Activated T-helper 1 cell treated with anti-CD3 and anti-CD28 coated beads, Interleukin-12 subunit alpha, Interleukin-12 subunit beta, Interleukin-2, Interleukin-4 antibody, amounts not matched to agents 30 ng/mL and 10 ng/mL and 1 ng/mL, durations not matched to agents 14 hours and 24 hours and 36 hours (primary cell): ENCODE results near the gene LARP7. TPM values are rescaled to one million over a fixed set of nuclear protein-coding genes. Genes with fewer than 3 reads are reported as not detected.
"Not testable (repeated sequence)": the region's sequence is repeated elsewhere in the genome, so short reads cannot be mapped to it uniquely, and the experiment has no call there.

Experiments
- DNase-seq: peaks from one replicate; pipeline ENCODE4 v3.0.0; 2021; ENCODE audit warnings: low spot score
- H3K27ac Mint-ChIP-seq: one replicate; pipeline ENCODE4 v1.8.0; 2021; ENCODE audit warnings: mild to moderate bottlenecking, mixed read lengths
- H3K27me3 Mint-ChIP-seq: one replicate; pipeline ENCODE4 v1.8.0; 2022; ENCODE audit warnings: mild to moderate bottlenecking, moderate library complexity, mixed read lengths; ENCODE audit not compliant: insufficient read depth
- H3K36me3 Mint-ChIP-seq: one replicate; pipeline ENCODE4 v1.8.0; 2021; ENCODE audit warnings: low read depth, mixed read lengths
- H3K4me1 Mint-ChIP-seq: one replicate; pipeline ENCODE4 v1.8.0; 2021; ENCODE audit warnings: low read depth, mixed read lengths
- H3K4me3 Mint-ChIP-seq: one replicate; pipeline ENCODE4 v1.8.0; 2021; ENCODE audit warnings: mild to moderate bottlenecking, moderate library complexity, mixed read lengths
- H3K9me3 Mint-ChIP-seq: one replicate; pipeline ENCODE4 v1.8.0; 2021; ENCODE audit warnings: mixed read lengths
- intact Hi-C: fragments of 100-400 bp; cut with micrococcal nuclease; formaldehyde crosslinking; loops from one replicate; pipeline ENCODE4 v1.15.1; 2024
- total RNA-seq: library from RNA; stranded (reverse); gene quantifications from 2 replicates; pipeline ENCODE4 v1.2.3, GENCODE V29; 2022

LARP7 gene
- total RNA-seq, 1 donor from 2014 or later: 45.3 TPM

- Mint-ChIP-seq H3K27ac (peak overlapping the region; percentile 69), H3K4me1 (peaks cover 23% of the 10 kb centered on the region), H3K27me3 (peaks cover 54% of the 10 kb centered on the region), H3K4me3 (peak overlapping the region; percentile 92)
- intact Hi-C loops: loop anchor here (1.0 to 2.0 kb wide), 4 partner anchors 29 to 191 kb away; partner anchors contain the start of gene ZGRF1
- peak; percentile 9 for DNase-seq
- not testable (repeated sequence) for H3K36me3 Mint-ChIP-seq, H3K9me3 Mint-ChIP-seq
These were observed 69.2 kb downstream of the LARP7 start for GRCh38 chr4:112705891-112706839.

GRCh38 chr4:112706840-112707207, 69.9 kb downstream of the LARP7 start:
- Mint-ChIP-seq H3K4me1 (peaks cover 23% of the 10 kb centered on the region), H3K4me3 (peak overlapping the region; percentile 92), H3K9me3 (no peaks in the 10 kb centered on the region), H3K27ac (no peak overlapping the region), H3K27me3 (peaks cover 54% of the 10 kb centered on the region), H3K36me3 (peaks cover 3% of the 10 kb centered on the region)
- intact Hi-C loops: loop anchor here (1.0 to 2.0 kb wide), 4 partner anchors 28 to 192 kb away; partner anchors contain the start of gene ZGRF1
- no peak for DNase-seq

Other genes starting within 250 kb of the LARP7 start
- 0.18 TPM in 1 of 2 replicates, not detected in the other for gene NEUROG2, start 121.0 kb upstream of the LARP7 start, total RNA-seq
- 31.0 and 33.1 TPM in 2 replicates for gene ZGRF1, start 234 bp upstream of the LARP7 start, total RNA-seq